ENCODE data around the gene CREB3L1.
A peak's percentile ranks its signal among the peaks of the same experiment; 100 is the strongest.

CREB3L1 gene

DNA sequence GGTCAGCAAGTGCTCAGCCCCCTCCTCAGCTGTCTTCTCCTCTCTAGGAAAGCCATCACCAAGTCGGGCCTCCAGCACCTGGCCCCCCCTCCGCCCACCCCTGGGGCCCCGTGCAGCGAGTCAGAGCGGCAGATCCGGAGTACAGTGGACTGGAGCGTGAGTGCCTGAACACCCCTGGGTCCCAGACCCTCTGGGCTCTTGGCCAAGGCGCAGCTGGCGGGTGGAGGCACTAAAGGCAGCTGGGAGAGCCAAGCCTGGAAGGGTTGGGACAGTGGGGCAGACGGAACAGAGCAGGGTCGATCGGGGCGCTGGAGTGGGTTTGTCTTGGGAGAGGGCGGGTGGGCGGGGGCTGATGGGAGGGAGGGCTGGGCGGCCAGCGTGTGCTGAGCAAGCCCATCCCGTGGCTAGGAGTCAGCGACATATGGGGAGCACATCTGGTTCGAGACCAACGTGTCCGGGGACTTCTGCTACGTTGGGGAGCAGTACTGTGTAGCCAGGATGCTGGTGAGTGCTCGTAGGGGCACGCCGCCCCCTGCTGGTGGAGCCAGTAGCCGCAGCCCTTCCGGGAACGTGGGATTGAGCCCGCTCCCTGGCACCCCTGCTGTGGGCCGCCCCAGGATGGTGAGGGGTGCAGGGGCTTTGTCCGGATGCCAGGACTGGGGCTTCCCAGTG lies 89.9 kb downstream of the CREB3L1 start:
- DNase-seq: peak; percentile 67

DNA sequence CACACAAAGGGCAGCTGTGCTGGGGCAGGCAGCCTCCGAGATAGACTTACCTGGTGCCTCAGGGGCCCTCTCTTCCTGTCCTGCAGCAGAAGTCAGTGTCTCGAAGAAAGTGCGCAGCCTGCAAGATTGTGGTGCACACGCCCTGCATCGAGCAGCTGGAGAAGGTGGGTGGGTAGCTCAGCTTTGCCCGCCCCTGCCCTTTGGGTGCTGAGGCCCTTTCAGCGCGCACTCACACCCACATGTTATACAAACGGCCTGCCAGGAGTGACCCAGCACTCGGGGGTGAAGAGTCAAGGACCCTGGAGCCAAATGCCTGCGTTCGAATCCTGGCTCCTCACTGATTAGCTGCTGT lies 90.4 kb downstream of the CREB3L1 start:
- no peak for DNase-seq

DNA sequence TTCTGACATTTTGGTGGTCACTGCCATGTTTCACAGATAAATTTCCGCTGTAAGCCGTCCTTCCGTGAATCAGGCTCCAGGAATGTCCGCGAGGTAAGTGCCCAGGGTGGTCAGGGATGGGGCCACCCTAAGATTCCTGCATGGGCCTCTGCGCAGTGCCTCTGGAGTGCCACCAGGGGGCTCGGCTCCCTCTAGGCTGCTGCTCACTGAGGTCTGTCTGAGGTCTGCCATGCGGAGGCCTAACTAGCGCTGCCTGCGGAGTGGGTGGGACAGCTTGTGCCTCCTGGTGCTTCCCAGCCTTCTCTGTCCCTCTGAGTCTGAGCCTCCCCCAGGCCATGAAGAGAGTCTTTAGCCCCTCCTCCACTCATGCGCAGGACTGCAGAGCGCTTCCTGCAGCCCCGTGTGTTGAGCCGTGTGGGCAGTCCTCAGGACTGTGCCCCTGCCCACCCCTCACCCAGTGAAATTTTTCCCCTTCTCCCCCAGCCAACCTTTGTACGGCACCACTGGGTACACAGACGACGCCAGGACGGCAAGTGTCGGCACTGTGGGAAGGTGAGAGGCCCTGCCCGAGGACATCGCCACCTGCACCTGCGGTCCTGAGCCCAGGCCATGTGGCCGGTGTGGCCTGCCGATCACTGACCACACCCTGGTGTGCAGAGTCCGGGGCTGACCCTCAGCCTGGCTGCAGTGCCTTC lies 92.1 kb downstream of the CREB3L1 start:
- peak; percentile 36 for DNase-seq

DNA sequence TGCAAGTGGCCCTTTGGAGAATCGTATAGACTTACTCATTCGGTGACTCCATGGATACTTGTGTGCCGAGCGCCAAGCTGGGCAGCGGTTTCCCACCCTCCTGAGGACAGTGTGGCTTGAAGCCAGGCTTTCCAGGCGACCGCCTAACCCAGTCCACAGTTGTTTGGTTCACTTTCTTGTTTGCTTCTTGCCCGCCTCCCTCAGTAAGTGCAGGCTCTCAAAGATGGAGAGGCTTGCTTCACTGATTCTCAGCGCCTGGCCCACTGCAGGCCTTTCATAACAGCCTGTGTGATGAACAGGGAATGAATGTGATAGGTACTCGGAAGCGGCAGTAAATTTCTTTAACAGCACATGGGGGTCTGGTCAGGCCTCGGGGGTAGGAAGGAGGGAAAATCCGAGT lies 92.8 kb downstream of the CREB3L1 start:
- DNase-seq: no peak

All from central memory CD4-positive, alpha-beta T cell (primary cell).